Adrenal gland (tissue), 12 donors: Measurements from ENCODE around the gene RAB27A. TPM values are rescaled to one million over a fixed set of nuclear protein-coding genes. Genes with fewer than 3 reads are reported as not detected.

Experiments used
- DNase-seq, 7 donors: peaks; one replicate each; pipeline ENCODE4 v3.0.0-alpha.2; 2019 to 2020
- H3K27ac ChIP-seq, 5 donors: fragments of 200-600 bp; sonication (generic) in 4 of 5; 1 replicate in 3 of 5; 2 replicates in 2 of 5; pipeline versions ENCODE4 v1.5.1 to v1.8.0; 2016 to 2020; ENCODE audit warnings: mild to moderate bottlenecking in 1 of 5
- H3K27me3 ChIP-seq: fragments of 200-600 bp; 2 replicates; pipeline ENCODE4 v1.8.0; 2021
- H3K36me3 ChIP-seq, 2 donors: fragments of 200-600 bp; replicated peaks in 1 of 2; 1 replicate in 1 of 2; 2 replicates in 1 of 2; pipeline versions ENCODE4 v1.5.1 to v1.8.0; 2018 to 2022
- H3K4me1 ChIP-seq, 2 donors: fragments of 200-600 bp; replicated peaks in 1 of 2; 1 replicate in 1 of 2; 2 replicates in 1 of 2; pipeline versions ENCODE4 v1.5.1 to v1.8.0; 2018 to 2021
- H3K4me3 ChIP-seq, 4 donors: fragments of 200-600 bp; sonication (generic) in 3 of 4; one replicate each; pipeline ENCODE4 v1.5.1; 2016 to 2018
- H3K9me3 ChIP-seq, 3 donors: fragments of 200-600 bp; sonication (generic) in 1 of 3; replicated peaks in 1 of 3; 1 replicate in 2 of 3; 2 replicates in 1 of 3; pipeline versions ENCODE4 v1.5.1 to v1.8.0; 2016 to 2021
- POLR2A ChIP-seq, 2 donors: fragments of 450-650 bp; IDR thresholded peaks; one replicate each; pipeline ENCODE4 v1.6.1; 2017; ENCODE audit warnings: antibody characterized with exemption in 2 of 2, mild to moderate bottlenecking in 2 of 2, moderate library complexity in 1 of 2
- WGBS, 4 donors: extraction: QIAGEN DNeasy Blood & Tissue Kit in 2 of 4; methylation state at CpG; one replicate each; pipeline versions ENCODE4 v1.1.5 to v1.1.7; 2013 to 2017; 5-methylcytosine and 5-hydroxymethylcytosine counted together
- intact Hi-C, 2 donors: fragments of 100-400 bp; cut with DNase I; formaldehyde crosslinking; loops; one replicate each; pipeline versions ENCODE4 v1.14.1 to v1.15.0; 2022 to 2023
- polyA plus RNA-seq, 3 donors: library from polyadenylated mRNA; stranded (reverse); fragments of 200-250 nt in 2 of 3; fragments of 350-450 nt in 1 of 3; fragmentation: Illumina TruSeq in 1 of 3; extraction: RNeasy Lipid Tissue Mini Kit (QIAGEN cat#74804) in 1 of 3; gene quantifications; one replicate each; pipeline ENCODE4 v1.2.3, GENCODE V29; 2013 to 2014
- total RNA-seq, 9 donors: library from RNA; depleted of rRNA in 4 of 9; stranded (reverse); fragments of >200 nt in 4 of 9; fragments of 120-200 nt in 1 of 9; fragmentation: NEBNext Ultra II Directional in 1 of 9; extraction: Animal tissue kit (Norgen Biotek cat#: 25700) in 1 of 9; gene quantifications; one replicate each; pipeline versions ENCODE4 v1.1.0 to v1.2.4, GENCODE V29; 2013 to 2023
- TF ChIP-seq, protein P1 (sequence below), 6 experiments: fragments of 450-650 bp in 4 of 6; fragments of 200-600 bp in 2 of 6; sonication (generic) in 1 of 6; IDR thresholded peaks; 1 replicate in 5 of 6; 2 replicates in 1 of 6; pipeline versions ENCODE4 v1.5.1 to v1.8.0; 2016 to 2021; ENCODE audit warnings: antibody characterized with exemption in 6 of 6, mild to moderate bottlenecking in 2 of 6, moderate library complexity in 1 of 6
- donor health status: healthy with polysubstance abuse.
- donor health status: Bipolar disorder and iron deficiency.
- donor health status: DM: yes; HTN: yes; CAD: no.
- donor health status: DM: no; HTN: no; CAD: no.
- donor health status: DM: no; HTN: no; CAD: no.
- donor health status: DM: yes; HTN: yes; CAD: no.

RAB27A gene
- total and polyA plus RNA-seq, 12 donors = 7.1 to 102 (median 32.2) TPM

DNA sequence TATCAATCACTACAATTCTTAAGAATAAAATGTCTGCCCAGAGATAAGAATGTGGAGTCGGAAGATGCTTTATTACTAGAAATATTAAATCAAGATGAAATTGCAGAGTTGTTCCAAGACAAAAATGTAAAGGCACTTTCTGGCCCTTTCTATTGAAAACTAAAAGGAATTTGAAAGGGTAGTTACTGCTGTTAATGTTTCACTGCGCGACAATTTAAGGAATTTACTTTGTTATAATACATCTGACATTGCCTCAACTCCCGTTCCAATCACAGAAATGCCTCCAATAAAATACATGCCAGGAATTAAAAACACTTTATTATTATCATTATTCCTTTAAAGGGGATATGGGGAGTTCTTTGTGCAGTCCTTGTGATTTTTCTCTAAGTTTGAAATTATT, 119.3 kb downstream of the RAB27A start:
- no peaks in the 10 kb centered on the region for H3K27me3 ChIP-seq
- DNase-seq = no peak
- H3K9me3 ChIP-seq = no peaks in the 10 kb centered on the region
- WGBS, 4 donors = 71 to 76% (median 71%) methylated on average over 4 of the region's 4 CpGs
- H3K4me1 ChIP-seq = no peaks in the 10 kb centered on the region
- H3K27ac ChIP-seq = no peak overlapping the region
- TF ChIP-seq POLR2A (IDR thresholded peaks at IDR 0.05) = no peak
- TF ChIP-seq, protein P1, sequence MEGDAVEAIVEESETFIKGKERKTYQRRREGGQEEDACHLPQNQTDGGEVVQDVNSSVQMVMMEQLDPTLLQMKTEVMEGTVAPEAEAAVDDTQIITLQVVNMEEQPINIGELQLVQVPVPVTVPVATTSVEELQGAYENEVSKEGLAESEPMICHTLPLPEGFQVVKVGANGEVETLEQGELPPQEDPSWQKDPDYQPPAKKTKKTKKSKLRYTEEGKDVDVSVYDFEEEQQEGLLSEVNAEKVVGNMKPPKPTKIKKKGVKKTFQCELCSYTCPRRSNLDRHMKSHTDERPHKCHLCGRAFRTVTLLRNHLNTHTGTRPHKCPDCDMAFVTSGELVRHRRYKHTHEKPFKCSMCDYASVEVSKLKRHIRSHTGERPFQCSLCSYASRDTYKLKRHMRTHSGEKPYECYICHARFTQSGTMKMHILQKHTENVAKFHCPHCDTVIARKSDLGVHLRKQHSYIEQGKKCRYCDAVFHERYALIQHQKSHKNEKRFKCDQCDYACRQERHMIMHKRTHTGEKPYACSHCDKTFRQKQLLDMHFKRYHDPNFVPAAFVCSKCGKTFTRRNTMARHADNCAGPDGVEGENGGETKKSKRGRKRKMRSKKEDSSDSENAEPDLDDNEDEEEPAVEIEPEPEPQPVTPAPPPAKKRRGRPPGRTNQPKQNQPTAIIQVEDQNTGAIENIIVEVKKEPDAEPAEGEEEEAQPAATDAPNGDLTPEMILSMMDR (IDR thresholded peaks at IDR 0.05) = no peak
- intact Hi-C loops = no loop called here
- H3K4me3 ChIP-seq = no peak overlapping the region
- H3K36me3 ChIP-seq = no peaks in the 10 kb centered on the region

DNA sequence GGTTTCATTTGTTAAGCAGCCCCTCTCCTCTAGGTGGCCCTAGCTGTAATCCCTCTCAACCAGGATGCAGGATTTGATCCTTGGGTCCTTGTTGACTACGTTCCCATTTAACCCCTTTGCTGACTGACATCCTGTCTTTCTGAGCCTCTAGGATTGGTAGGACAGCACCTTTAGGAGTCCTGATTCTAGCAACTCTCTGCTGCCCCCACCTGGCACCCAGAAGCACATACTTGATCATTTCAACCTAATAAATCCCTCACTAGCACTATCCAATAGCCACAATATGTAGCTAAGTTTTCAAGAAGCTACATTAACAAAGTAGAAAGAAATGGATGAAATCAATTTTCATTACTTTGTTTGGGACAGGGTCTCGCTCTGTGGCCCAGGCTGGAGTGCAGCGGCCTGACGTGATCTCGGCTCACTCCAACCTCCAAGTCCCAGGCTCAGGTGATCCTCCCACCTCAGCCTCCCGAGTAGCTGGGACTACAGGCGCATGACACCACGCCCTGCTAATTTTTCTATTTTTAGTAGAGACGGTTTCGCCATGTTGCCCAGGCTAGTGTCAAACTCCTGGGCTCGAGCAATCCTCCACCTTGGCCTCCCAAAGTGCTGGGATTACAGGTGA, 121.2 kb downstream of the RAB27A start:
- Histone ChIP-seq H3K27ac (no peak overlapping the region), H3K9me3 (no peaks in the 10 kb centered on the region), H3K4me1 (no peaks in the 10 kb centered on the region), H3K27me3 (no peaks in the 10 kb centered on the region), H3K36me3 (no peaks in the 10 kb centered on the region), H3K4me3 (no peak overlapping the region)
- peak; percentile 30 to 75 (median 57) for DNase-seq
- intact Hi-C loops = no loop called here
- TF ChIP-seq POLR2A (IDR thresholded peaks at IDR 0.05) = no peak
- TF ChIP-seq, protein P1 (IDR thresholded peaks at IDR 0.05) = peak; percentile 55 to 75 (median 62)
- 59 to 64% (median 61%) methylated on average over 11 of the region's 11 CpGs for WGBS, 4 donors

- intact Hi-C loops = no loop called here
- WGBS, 4 donors = 74 to 78% (median 76%) methylated on average over 4 of the region's 4 CpGs
- TF ChIP-seq, protein P1 (IDR thresholded peaks at IDR 0.05) = no peak
- TF ChIP-seq POLR2A (IDR thresholded peaks at IDR 0.05) = no peak
- no peaks in the 10 kb centered on the region for H3K9me3 ChIP-seq
- no peaks in the 10 kb centered on the region for H3K36me3 ChIP-seq
- DNase-seq = peak in 1 of 7 donors; percentile 4
- no peaks in the 10 kb centered on the region for H3K27me3 ChIP-seq
- H3K4me3 ChIP-seq = no peak overlapping the region
- no peak overlapping the region for H3K27ac ChIP-seq
- no peaks in the 10 kb centered on the region for H3K4me1 ChIP-seq
These were observed 125.3 kb downstream of the RAB27A start for GRCh38 chr15:55164284-55164683.

Other genes starting within 250 kb of the RAB27A start
- gene RSL24D1, start 92.9 kb downstream of the RAB27A start, total RNA-seq = 10 to 100 TPM; 31.9 to 76.2 (median 52.0) TPM
- 10 to 100 TPM; 43.0 to 52.3 (median 49.3) TPM for gene RSL24D1, start 92.9 kb downstream of the RAB27A start, polyA plus RNA-seq
- gene PIGBOS1, start 29.3 kb upstream of the RAB27A start, total RNA-seq = 10 to 100 TPM; 11.1 to 22.0 (median 15.1) TPM
- gene PIGBOS1, start 29.3 kb upstream of the RAB27A start, polyA plus RNA-seq = 10 to 100 TPM; 14.5 to 21.6 (median 17.4) TPM
- 10 to 100 TPM in 7 of 9 donors, 1 to 10 TPM in 2; 9.5 to 19.6 (median 13.7) TPM for gene PIGB, start 29.4 kb upstream of the RAB27A start, total RNA-seq
- gene PIGB, start 29.4 kb upstream of the RAB27A start, polyA plus RNA-seq = 10 to 100 TPM; 16.2 to 33.8 (median 20.4) TPM
- gene CCPG1, start 118.5 kb upstream of the RAB27A start, total RNA-seq = 10 to 100 TPM; 44.4 to 85.7 (median 71.2) TPM
- 100 to 1,000 TPM in 1 of 3 donors, 10 to 100 TPM in 2; 19.5 to 102 (median 21.6) TPM for gene CCPG1, start 118.5 kb upstream of the RAB27A start, polyA plus RNA-seq
- 1 to 10 TPM in 7 of 9 donors, under 1 TPM in 2; 0.75 to 6.4 (median 2.1) TPM for gene PIERCE2, start 118.7 kb upstream of the RAB27A start, total RNA-seq
- gene PIERCE2, start 118.7 kb upstream of the RAB27A start, polyA plus RNA-seq = 1 to 10 TPM; 3.5 to 6.5 (median 4.3) TPM
- 1 to 10 TPM in 7 of 9 donors, under 1 TPM in 1, not detected in 1; 0.63 to 3.3 (median 1.8) TPM for gene DNAAF4, start 218.4 kb upstream of the RAB27A start, total RNA-seq
- gene DNAAF4, start 218.4 kb upstream of the RAB27A start, polyA plus RNA-seq = 1 to 10 TPM; 3.7 to 6.4 (median 4.3) TPM